CD14-positive monocyte (primary cell): Measurements from ENCODE around the gene SERPINB13. TPM values are rescaled to one million over a fixed set of nuclear protein-coding genes. Genes with fewer than 3 reads are reported as not detected.

ENCODE experiments used
- DNase-seq, 3 donors: peaks; one replicate each; pipeline ENCODE4 v3.0.0-alpha.2; 2011 to 2022
- H2AFZ ChIP-seq: 2 replicates; pipeline ENCODE4 v1.6.0; 2012; ENCODE audit warnings: mild to moderate bottlenecking, low read depth, low read length, inconsistent platforms; ENCODE audit not compliant: insufficient read depth, poor library complexity, severe bottlenecking
- H3K27ac ChIP-seq, 2 donors: 1 replicate in 1 of 2; 2 replicates in 1 of 2; pipeline ENCODE4 v1.5.1; 2012 to 2013; ENCODE audit warnings: low read length in 2 of 2, control low read depth in 1 of 2, inconsistent platforms in 1 of 2, low read depth in 1 of 2, mild to moderate bottlenecking in 1 of 2
- H3K27me3 ChIP-seq, 2 donors: one replicate each; pipeline versions ENCODE4 v1.6.0 to v1.6.1; 2011 to 2013; ENCODE audit warnings: low read length in 2 of 2; ENCODE audit not compliant: control insufficient read depth in 2 of 2, insufficient read depth in 2 of 2
- H3K36me3 ChIP-seq, 2 donors: replicated peaks in 1 of 2; 1 replicate in 1 of 2; 2 replicates in 1 of 2; pipeline versions ENCODE4 v1.5.1 to v1.6.1; 2012 to 2013; ENCODE audit warnings: low read length in 2 of 2, control low read depth in 1 of 2, inconsistent platforms in 1 of 2, mild to moderate bottlenecking in 1 of 2; ENCODE audit not compliant: insufficient read depth in 2 of 2, control insufficient read depth in 1 of 2
- H3K4me1 ChIP-seq, 2 donors: 1 replicate in 1 of 2; 2 replicates in 1 of 2; pipeline versions ENCODE4 v1.5.1 to v1.6.1; 2012 to 2013; ENCODE audit warnings: low read length in 2 of 2, control low read depth in 1 of 2, inconsistent platforms in 1 of 2, mild to moderate bottlenecking in 1 of 2, moderate library complexity in 1 of 2; ENCODE audit not compliant: insufficient read depth in 2 of 2, control insufficient read depth in 1 of 2
- H3K4me2 ChIP-seq: replicated peaks from 2 replicates; pipeline ENCODE3; 2012; ENCODE audit warnings: low read length, moderate library complexity, mild to moderate bottlenecking; ENCODE audit not compliant: poor library complexity, severe bottlenecking; ENCODE audit errors: extremely low read depth
- H3K4me3 ChIP-seq, 3 experiments: fragments of 200-600 bp in 1 of 3; sonication (generic) in 1 of 3; replicated peaks in 1 of 3; 1 replicate in 2 of 3; 2 replicates in 1 of 3; pipeline ENCODE4 v1.5.1; 2011 to 2013; ENCODE audit warnings: low read length in 3 of 3, mild to moderate bottlenecking in 3 of 3, control low read depth in 2 of 3, low read depth in 2 of 3, inconsistent platforms in 1 of 3, moderate library complexity in 1 of 3
- H3K79me2 ChIP-seq: 2 replicates; pipeline ENCODE4 v1.6.0; 2012; ENCODE audit warnings: mild to moderate bottlenecking, control low read depth, inconsistent platforms, low read length, moderate library complexity; ENCODE audit not compliant: insufficient read depth
- H3K9ac ChIP-seq: 2 replicates; pipeline ENCODE4 v1.6.0; 2017; ENCODE audit warnings: low read length, mild to moderate bottlenecking; ENCODE audit not compliant: insufficient read depth, poor library complexity, severe bottlenecking
- H3K9me3 ChIP-seq, 2 donors: replicated peaks in 1 of 2; 1 replicate in 1 of 2; 2 replicates in 1 of 2; pipeline versions ENCODE4 v1.5.1 to v1.6.1; 2012 to 2013; ENCODE audit warnings: low read length in 2 of 2, control low read depth in 1 of 2; ENCODE audit not compliant: control insufficient read depth in 1 of 2, insufficient read depth in 1 of 2
- H4K20me1 ChIP-seq: 2 replicates; pipeline ENCODE4 v1.6.0; 2012; ENCODE audit warnings: mild to moderate bottlenecking, low read length, control low read depth, moderate library complexity; ENCODE audit not compliant: insufficient read depth
- H3K27ac Mint-ChIP-seq, 7 donors: one replicate each; pipeline ENCODE4 v1.8.0; 2020; ENCODE audit warnings: mild to moderate bottlenecking in 7 of 7, mixed read lengths in 7 of 7, moderate library complexity in 6 of 7, inconsistent platforms in 2 of 7
- H3K27me3 Mint-ChIP-seq, 3 donors: one replicate each; pipeline ENCODE4 v1.8.0; 2021 to 2022; ENCODE audit warnings: low read depth in 3 of 3, mild to moderate bottlenecking in 3 of 3, mixed read lengths in 3 of 3, moderate library complexity in 3 of 3, inconsistent platforms in 1 of 3
- H3K36me3 Mint-ChIP-seq, 2 donors: one replicate each; pipeline ENCODE4 v1.8.0; 2020; ENCODE audit warnings: mixed read lengths in 2 of 2, inconsistent platforms in 1 of 2, mild to moderate bottlenecking in 1 of 2
- H3K4me1 Mint-ChIP-seq: one replicate; pipeline ENCODE4 v1.8.0; 2020; ENCODE audit warnings: mild to moderate bottlenecking, mixed read lengths
- H3K4me3 Mint-ChIP-seq, 2 donors: one replicate each; pipeline ENCODE4 v1.8.0; 2020; ENCODE audit warnings: mild to moderate bottlenecking in 2 of 2, mixed read lengths in 2 of 2, moderate library complexity in 1 of 2
- H3K9me3 Mint-ChIP-seq, 7 donors: one replicate each; pipeline ENCODE4 v1.8.0; 2020 to 2022; ENCODE audit warnings: mixed read lengths in 7 of 7, mild to moderate bottlenecking in 6 of 7, moderate library complexity in 6 of 7, inconsistent platforms in 2 of 7
- WGBS: methylation state at CpG from one replicate; pipeline ENCODE4 v1.1.5; 2013; ENCODE audit warnings: missing lambda C conversion rate; ENCODE audit not compliant: insufficient coverage; 5-methylcytosine and 5-hydroxymethylcytosine counted together
- intact Hi-C, 2 donors: fragments of 100-400 bp; cut with micrococcal nuclease; formaldehyde crosslinking; loops; one replicate each; pipeline versions ENCODE4 v1.15.0 to v1.15.1; 2023
- polyA plus RNA-seq, 3 donors: library from polyadenylated mRNA; depleted of rRNA in 1 of 3; unstranded in 2 of 3; stranded (reverse) in 1 of 3; fragments of 300-500 nt in 2 of 3; fragments of >200 nt in 1 of 3; fragmentation: Illumina TruSeq in 2 of 3; gene quantifications; 1 replicate in 2 of 3; 2 replicates in 1 of 3; pipeline ENCODE4 v1.2.3, GENCODE V29; 2012 to 2021
- TF ChIP-seq, protein P1 (sequence below): fragments of 200-600 bp; IDR thresholded peaks from one replicate; pipeline ENCODE4 v1.8.0; 2022; ENCODE audit warnings: antibody characterized with exemption, mild to moderate bottlenecking

The SERPINB13 gene
- polyA plus RNA-seq, 3 donors: not detected

- Histone ChIP-seq H3K4me2 (no peak overlapping the region), H3K79me2 (no peaks in the 10 kb centered on the region), H3K9ac (no peak overlapping the region), H3K27ac (no peak overlapping the region), H3K9me3 (no peaks in the 10 kb centered on the region), H2AFZ (no peak overlapping the region), H3K4me3 (no peak overlapping the region), H4K20me1 (no peaks in the 10 kb centered on the region), H3K36me3 (no peaks in the 10 kb centered on the region), H3K4me1 (peaks cover 6 to 11% of the 10 kb centered on the region in 2 donors), H3K27me3 (no peaks in the 10 kb centered on the region)
- H3K27me3 Mint-ChIP-seq: peaks cover 0 to 7% (median 2%) of the 10 kb centered on the region in 3 donors
- H3K36me3 Mint-ChIP-seq: no peaks in the 10 kb centered on the region
- peaks cover 12% of the 10 kb centered on the region for H3K4me1 Mint-ChIP-seq
- H3K9me3 Mint-ChIP-seq: peaks cover 0 to 3% (median 0%) of the 10 kb centered on the region in 7 donors
- no peak overlapping the region for H3K27ac Mint-ChIP-seq
- intact Hi-C loops: no loop called here
- 89% methylated on average over 1 of the region's 1 CpG for WGBS
- TF ChIP-seq, protein P1, sequence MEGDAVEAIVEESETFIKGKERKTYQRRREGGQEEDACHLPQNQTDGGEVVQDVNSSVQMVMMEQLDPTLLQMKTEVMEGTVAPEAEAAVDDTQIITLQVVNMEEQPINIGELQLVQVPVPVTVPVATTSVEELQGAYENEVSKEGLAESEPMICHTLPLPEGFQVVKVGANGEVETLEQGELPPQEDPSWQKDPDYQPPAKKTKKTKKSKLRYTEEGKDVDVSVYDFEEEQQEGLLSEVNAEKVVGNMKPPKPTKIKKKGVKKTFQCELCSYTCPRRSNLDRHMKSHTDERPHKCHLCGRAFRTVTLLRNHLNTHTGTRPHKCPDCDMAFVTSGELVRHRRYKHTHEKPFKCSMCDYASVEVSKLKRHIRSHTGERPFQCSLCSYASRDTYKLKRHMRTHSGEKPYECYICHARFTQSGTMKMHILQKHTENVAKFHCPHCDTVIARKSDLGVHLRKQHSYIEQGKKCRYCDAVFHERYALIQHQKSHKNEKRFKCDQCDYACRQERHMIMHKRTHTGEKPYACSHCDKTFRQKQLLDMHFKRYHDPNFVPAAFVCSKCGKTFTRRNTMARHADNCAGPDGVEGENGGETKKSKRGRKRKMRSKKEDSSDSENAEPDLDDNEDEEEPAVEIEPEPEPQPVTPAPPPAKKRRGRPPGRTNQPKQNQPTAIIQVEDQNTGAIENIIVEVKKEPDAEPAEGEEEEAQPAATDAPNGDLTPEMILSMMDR: no peak
- no peak for DNase-seq
- no peak overlapping the region for H3K4me3 Mint-ChIP-seq
Observed at GRCh38 chr18:63564561-63564960, 22.6 kb upstream of the SERPINB13 start.

- Mint-ChIP-seq H3K4me3 (no peak overlapping the region), H3K9me3 (no peaks in the 10 kb centered on the region), H3K36me3 (no peaks in the 10 kb centered on the region), H3K27me3 (peaks cover 0 to 9% (median 4%) of the 10 kb centered on the region in 3 donors), H3K27ac (no peak overlapping the region), H3K4me1 (peaks cover 7% of the 10 kb centered on the region)
- Histone ChIP-seq H3K4me3 (no peak overlapping the region), H3K4me1 (peaks cover 2 to 7% of the 10 kb centered on the region in 2 donors), H3K9ac (no peak overlapping the region), H4K20me1 (no peaks in the 10 kb centered on the region), H3K27ac (no peak overlapping the region), H3K9me3 (no peaks in the 10 kb centered on the region), H3K79me2 (no peaks in the 10 kb centered on the region), H3K27me3 (no peaks in the 10 kb centered on the region), H3K4me2 (no peak overlapping the region), H2AFZ (no peak overlapping the region), H3K36me3 (no peaks in the 10 kb centered on the region)
- 91% methylated on average over 3 of the region's 5 CpGs for WGBS
- TF ChIP-seq, protein P1: no peak
- DNase-seq: no peak
- intact Hi-C loops: no loop called here
Observed at GRCh38 chr18:63567276-63567675, 19.9 kb upstream of the SERPINB13 start.
